NCI-H187 (cell line): ENCODE results near the gene TRABD.
"Not testable (repeated sequence)": the region's sequence is repeated elsewhere in the genome, so short reads cannot be mapped to it uniquely, and the experiment has no call there.

Experiments used
- DNase-seq, 2 experiments: peaks; one replicate each; lab custom pipeline; 2025; lab: John Stamatoyannopoulos, UW

The TRABD gene

GRCh38 chr22:50153056-50153755 lies 32.5 kb upstream of the TRABD start:
- no peak for DNase-seq

DNA sequence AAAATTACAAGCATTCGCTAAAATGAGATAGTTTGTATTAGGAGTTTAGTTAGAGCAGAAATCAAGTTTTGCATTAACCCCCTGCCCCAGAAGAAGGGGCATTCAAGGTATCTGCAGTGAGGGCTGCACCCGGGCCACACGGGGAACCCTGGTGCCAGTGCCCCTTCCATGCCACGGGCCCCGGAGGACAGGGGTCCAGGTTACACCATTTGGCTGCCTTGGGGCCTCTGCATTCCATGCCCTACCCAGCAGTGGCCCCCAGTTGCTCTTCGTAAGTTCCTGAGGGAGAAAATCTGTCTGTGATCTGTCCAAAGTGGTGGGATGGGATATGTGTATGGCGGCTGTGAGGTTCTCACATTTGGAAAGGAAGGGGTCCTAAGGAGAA lies 32.0 kb upstream of the TRABD start:
- DNase-seq, result no peak

DNA sequence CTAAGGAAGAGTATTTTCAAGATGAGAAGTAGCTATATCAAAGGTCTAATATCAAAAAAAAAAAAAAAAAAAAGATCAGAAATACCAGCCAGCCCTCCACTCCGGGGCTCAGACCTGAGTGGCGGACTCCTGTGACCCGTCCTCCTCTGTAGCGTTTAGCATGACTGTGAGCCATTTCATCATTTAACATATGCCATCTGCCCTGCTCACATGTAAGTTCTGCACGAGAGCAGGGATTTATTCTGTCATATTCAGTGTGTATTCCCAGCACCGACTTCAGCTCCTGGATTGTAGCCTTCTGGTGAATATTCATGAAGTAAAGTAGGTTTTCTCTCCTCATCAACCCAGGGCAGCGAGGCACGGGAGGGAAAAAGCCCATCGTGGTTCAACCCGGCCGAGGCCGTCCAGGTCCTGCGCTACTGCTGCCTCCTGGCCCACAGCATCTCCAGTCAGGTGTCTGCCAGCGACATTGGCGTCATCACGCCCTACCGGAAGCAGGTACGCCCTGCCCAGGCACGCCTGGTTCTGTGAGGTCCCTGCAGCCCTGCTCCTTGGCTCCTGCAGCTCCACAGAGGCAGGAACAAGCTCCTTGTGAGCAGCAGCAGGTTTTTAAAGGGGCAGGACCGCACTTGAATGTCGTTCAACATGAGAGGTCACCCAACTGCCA lies 27.9 kb upstream of the TRABD start:
- no peak for DNase-seq

- no peak for DNase-seq
Observed at GRCh38 chr22:50160947-50161346, 24.8 kb upstream of the TRABD start.

- no peak for DNase-seq
Observed at GRCh38 chr22:50161508-50162390, 24.0 kb upstream of the TRABD start.

DNA sequence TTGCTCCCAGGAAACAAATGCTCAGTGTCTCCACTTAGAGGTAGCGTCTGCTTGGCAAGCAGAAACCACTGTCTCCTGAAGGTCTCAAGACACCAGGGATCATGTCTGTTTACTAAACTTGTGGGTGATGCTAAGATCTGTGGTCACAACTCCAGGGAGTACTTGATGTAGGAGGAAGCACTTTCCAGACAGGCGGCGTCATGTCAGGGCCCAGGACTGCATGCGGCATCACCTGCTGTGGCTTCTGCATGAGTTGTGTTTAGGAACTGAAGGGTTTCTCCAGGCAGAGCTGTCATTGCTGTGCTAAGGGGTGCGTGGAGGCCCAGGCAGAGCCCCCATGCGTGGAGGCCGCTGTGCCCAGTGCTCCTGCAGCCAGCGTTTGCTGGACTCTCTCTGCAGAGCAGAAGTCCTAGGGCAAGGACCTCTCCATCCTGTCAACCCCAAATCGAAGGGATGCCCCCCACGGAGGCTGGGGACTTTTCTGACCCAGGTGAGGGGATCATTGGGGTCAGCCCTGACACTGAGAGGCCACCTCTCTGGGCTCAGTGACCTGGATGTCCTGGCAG lies 23.2 kb upstream of the TRABD start:
- no peak for DNase-seq

DNA sequence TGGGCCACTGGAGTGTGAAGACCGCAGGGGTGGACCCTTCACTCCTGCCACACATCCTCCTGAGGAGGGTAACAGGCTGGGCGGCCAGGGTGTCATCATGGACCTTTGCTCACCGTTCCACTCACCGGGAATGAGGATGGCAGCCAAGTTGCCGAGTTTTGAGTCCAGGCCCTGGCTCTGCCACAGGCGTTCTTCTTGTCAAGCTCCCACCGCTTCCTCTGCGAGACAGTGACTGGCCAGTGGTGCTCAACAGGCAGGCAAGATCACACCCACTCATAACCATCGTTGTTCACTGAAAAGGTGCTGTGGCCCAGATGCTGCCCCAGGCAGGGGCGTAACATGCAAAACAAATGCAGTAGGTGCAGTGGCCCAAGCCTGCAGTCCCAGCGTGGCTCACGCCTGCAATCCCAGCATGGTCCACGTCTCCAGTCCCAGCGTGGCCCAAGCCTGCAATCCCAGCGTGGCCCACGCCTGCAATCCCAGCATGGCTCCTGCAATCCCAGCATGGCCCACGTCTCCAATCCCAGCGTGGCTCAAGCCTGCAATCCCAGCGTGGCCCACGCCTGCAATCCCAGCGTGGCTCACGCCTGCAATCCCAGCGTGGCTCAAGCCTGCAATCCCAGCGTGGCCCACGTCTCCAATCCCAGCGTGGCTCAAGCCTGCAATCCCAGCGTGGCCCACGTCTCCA lies 20.1 kb upstream of the TRABD start:
- no peak for DNase-seq

- no peak for DNase-seq
Observed at GRCh38 chr22:50167689-50168489, 17.8 kb upstream of the TRABD start.

DNA sequence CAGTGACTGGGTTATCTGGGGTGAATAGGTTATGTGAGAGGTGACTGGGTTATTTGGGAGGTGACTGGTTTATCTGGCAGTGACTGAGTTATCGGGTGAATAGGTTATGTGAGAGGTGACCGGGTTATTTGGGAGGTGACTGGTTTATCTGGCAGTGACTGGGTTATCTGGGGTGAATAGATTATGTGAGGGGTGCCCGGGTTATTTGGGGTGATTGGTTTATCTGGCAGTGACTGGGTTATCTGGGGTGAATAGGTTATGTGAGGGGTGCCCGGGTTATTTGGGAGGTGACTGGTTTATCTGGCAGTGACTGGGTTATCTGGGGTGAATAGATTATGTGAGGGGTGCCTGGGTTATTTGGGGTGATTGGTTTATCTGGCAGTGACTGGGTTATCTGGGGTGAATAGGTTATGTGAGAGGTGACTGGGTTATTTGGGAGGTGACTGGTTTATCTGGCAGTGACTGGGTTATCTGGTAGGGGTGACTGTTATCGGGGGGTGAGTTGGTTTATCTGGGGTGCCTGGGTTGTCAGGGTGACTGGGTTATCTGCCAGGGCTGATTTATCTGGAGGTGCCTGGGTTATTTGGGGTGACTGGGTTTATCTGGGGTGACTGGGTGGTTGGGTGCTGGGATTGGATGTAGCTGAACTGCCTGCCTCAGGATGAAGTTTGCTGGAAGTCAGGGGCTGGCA lies 17.1 kb upstream of the TRABD start:
- DNase-seq, result not testable (repeated sequence)

GRCh38 chr22:50169181-50169759 lies 16.4 kb upstream of the TRABD start:
- DNase-seq, result no peak

DNA sequence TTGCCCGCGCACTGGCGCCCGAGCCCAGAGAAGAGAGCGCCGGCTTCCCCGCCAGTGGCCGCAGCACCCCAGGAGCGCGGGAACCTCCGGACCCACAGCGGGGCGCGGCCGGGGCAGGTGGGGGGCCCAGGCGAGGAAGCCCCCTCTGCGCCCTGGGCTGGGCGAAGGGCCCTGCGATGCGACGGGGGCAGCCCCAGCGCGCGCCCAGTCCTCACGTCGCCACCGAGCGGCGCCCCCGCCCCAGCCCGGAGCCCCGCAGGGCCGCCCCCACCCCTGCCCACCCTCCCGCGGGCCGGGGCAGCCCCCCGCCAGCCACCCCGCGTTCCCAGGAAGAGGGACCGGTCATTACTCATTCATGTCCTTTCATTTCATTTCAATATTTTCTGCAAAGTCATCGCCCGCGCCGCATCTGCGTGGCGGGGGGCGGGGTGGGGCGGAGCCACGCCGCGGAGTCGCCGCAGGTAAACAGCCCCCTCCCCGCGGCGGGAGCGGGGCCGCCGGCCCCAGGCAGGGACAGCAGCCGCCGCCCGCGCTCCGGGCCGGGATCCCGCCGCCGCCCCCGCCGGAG lies 15.9 kb upstream of the TRABD start:
- no peak for DNase-seq

GRCh38 chr22:50170453-50171318 lies 15.0 kb upstream of the TRABD start, which contains the start of gene PANX2:
Gene PANX2, plus strand, starts transcription at chr22:50170731. Its CDS starts 0 bp downstream, at chr22:50170731.
- no peak for DNase-seq

- no peak for DNase-seq
Observed at GRCh38 chr22:50171319-50171964, 14.3 kb upstream of the TRABD start.

DNA sequence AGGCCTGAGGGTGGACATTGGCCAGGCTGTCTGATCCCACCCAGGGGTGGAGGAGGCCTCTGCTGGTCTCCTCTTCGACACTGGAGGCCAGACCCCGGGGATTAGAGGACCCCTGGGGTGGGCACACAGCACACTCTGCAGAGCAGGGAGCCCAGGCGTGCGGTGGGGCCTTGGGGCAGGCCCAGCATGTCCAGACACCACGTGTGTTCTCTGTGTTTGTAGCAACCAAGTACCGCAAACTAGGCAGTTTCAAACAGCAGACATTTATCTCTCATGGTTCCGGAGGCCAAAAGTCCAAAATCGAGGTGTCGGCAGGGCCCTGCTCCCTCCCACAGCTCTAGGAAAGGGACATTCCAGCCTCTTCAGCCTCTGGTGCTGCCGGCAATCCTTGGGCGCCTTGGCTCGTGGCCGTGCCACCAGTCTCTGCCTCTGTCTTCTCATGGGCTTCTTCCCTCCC lies 13.7 kb upstream of the TRABD start:
- DNase-seq, result no peak

DNA sequence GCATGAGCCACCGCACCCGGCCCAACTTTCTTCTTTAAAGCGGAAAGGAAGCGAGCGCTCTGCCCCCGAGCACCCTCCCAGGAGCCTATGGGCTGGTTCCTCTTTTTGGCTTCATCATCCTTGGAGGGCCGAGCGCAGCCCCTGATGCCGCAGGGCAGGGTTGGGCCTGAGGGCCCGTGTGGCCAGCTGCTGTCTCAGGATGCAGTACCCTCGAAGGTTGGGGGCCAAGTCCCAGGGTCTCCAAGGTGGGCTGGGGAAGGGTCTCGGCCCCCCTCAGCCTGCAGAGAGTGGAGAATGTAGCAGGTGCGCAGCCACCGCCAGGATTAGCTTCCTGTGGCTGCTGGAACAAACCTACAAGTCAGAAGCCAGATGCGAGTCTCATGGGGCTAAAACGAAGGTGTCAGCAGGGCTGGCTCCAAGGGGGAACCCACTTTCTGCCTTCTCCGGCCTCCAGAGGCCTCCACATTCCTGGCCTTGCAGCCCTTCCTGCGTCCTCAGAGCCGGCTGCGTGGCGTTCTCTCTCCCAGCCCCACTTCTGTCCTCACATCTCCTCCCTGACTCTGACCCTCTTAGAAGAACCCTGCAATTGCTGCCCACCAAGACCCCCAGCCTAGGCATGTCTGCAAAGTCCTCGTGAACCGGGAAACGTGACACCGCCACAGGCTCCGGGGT lies 12.3 kb upstream of the TRABD start:
- no peak for DNase-seq

DNA sequence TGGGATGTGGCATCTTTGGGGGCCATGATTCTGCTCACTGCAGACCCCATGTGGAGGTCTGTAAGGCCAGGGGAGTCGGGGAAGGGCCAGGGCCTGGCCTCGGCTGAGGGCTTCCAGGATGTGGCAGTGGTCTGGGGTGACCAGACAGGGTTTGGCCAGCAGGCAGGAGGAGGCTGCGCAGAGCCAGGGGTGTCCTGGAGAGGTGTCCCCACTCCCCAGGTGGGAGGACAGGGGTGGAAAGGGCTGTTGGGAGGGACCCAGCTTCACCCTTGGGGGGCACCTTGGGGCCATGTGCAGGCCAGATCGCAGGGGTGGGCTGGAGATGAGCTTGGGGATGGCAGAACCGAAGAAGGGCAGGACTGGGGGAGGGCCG lies 11.7 kb upstream of the TRABD start:
- no peak for DNase-seq

- no peak for DNase-seq
Observed at GRCh38 chr22:50174382-50175190, 11.1 kb upstream of the TRABD start.
